Type B pancreatic cell (in vitro differentiated cells): Measurements from ENCODE around the gene MGRN1. TPM values are rescaled to one million over a fixed set of nuclear protein-coding genes. Genes with fewer than 3 reads are reported as not detected.
A peak's percentile ranks its signal among the peaks of the same experiment; 100 is the strongest.

ENCODE experiments used
- DNase-seq: peaks from one replicate; pipeline ENCODE4 v3.0.0; 2021; ENCODE audit warnings: mixed read lengths; ENCODE audit not compliant: unreplicated experiment; ENCODE audit errors: extremely low spot score
- H3K27ac Mint-ChIP-seq: 2 replicates; pipeline ENCODE4 v1.8.0; 2021; ENCODE audit warnings: mild to moderate bottlenecking, mixed read lengths
- H3K27me3 Mint-ChIP-seq: 2 replicates; pipeline ENCODE4 v1.8.0; 2021; ENCODE audit warnings: mixed read lengths
- H3K36me3 Mint-ChIP-seq: 2 replicates; pipeline ENCODE4 v1.8.0; 2021; ENCODE audit warnings: mixed read lengths
- H3K4me1 Mint-ChIP-seq: one replicate; pipeline ENCODE4 v1.8.0; 2021; ENCODE audit warnings: mixed read lengths; ENCODE audit not compliant: unreplicated experiment
- H3K4me3 Mint-ChIP-seq: 2 replicates; pipeline ENCODE4 v1.8.0; 2021; ENCODE audit warnings: mild to moderate bottlenecking, mixed read lengths
- H3K9me3 Mint-ChIP-seq: 2 replicates; pipeline ENCODE4 v1.8.0; 2021; ENCODE audit warnings: mixed read lengths
- long read RNA-seq: library from polyadenylated mRNA; unstranded; transcript quantifications from one replicate; pipeline ENCODE4 v2.0.0, GENCODE V29; 2020
- total RNA-seq: library from RNA; stranded (reverse); gene quantifications from 2 replicates; pipeline ENCODE4 v1.2.1, GENCODE V29; 2021; ENCODE audit warnings: low replicate concordance
- TF ChIP-seq, protein P1 (sequence below): fragments of 200-600 bp; sonication (generic); conservative IDR thresholded peaks from 2 replicates; pipeline ENCODE4 v1.5.0; 2021; ENCODE audit warnings: antibody characterized with exemption, mild to moderate bottlenecking

The MGRN1 gene
- 87.9 and 88.6 TPM in 2 replicates for total RNA-seq
- long read RNA-seq, partial matches to known transcripts, result 1 of 1 reads
- long read RNA-seq, other reads (novel, unspliced or antisense), result 0 of 1 reads

DNA sequence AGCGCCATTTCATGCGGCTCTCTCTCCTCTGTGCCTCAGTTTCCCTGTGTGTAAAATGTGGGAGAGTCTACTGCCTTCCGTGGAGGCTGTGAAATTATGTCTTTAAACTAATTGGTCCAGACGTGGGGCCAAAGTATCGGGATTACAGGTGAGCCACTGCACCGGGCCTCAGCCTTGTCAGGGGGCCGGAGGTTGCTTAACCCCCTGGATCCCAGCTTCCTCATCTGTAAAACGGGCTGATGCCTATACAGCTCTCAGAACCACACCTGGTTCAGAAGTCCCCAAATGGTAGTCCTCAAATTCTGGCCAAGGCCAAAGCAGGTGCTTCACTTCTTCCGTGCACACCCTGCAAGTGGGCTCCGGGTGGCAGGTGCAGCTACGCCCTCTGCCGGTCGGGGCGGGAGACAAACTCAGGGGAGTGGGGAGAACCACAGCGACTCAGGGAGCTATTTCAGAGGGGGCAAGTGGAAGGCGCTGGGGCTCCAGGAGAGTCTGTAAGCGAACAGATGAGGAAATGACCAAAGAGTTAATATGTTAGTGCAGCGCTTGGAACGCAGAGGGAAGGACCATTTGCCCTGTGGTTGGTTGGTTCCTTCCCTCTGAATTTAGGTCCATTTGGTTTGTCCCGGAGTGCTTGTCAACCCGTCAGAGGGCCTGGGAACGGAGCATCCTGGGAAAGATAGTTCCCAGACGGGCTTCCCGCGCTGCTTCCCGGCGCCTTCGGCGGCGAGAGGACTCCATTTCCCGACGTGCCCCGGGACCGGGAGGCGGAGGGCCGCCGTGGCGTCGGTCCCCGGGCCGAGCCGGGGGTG is at the start of gene MGRN1:
TSS of gene MGRN1 (plus strand) at position 812 of the 812 bp plus-strand sequence. CDS start 135 bp downstream, outside the sequence.
- H3K9me3 Mint-ChIP-seq, result no peaks in the 10 kb centered on the region
- peak; percentile 95 for DNase-seq
- peak within 1 kb of the TSS; percentile 98 for H3K27ac Mint-ChIP-seq
- no peaks in the 10 kb centered on the region for H3K27me3 Mint-ChIP-seq
- peaks cover 9% of the 10 kb centered on the region for H3K36me3 Mint-ChIP-seq
- H3K4me1 Mint-ChIP-seq, result peaks cover 24% of the 10 kb centered on the region
- peak within 1 kb of the TSS; percentile 100 for H3K4me3 Mint-ChIP-seq
- TF ChIP-seq, protein P1, sequence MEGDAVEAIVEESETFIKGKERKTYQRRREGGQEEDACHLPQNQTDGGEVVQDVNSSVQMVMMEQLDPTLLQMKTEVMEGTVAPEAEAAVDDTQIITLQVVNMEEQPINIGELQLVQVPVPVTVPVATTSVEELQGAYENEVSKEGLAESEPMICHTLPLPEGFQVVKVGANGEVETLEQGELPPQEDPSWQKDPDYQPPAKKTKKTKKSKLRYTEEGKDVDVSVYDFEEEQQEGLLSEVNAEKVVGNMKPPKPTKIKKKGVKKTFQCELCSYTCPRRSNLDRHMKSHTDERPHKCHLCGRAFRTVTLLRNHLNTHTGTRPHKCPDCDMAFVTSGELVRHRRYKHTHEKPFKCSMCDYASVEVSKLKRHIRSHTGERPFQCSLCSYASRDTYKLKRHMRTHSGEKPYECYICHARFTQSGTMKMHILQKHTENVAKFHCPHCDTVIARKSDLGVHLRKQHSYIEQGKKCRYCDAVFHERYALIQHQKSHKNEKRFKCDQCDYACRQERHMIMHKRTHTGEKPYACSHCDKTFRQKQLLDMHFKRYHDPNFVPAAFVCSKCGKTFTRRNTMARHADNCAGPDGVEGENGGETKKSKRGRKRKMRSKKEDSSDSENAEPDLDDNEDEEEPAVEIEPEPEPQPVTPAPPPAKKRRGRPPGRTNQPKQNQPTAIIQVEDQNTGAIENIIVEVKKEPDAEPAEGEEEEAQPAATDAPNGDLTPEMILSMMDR, result peak; percentile 99

DNA sequence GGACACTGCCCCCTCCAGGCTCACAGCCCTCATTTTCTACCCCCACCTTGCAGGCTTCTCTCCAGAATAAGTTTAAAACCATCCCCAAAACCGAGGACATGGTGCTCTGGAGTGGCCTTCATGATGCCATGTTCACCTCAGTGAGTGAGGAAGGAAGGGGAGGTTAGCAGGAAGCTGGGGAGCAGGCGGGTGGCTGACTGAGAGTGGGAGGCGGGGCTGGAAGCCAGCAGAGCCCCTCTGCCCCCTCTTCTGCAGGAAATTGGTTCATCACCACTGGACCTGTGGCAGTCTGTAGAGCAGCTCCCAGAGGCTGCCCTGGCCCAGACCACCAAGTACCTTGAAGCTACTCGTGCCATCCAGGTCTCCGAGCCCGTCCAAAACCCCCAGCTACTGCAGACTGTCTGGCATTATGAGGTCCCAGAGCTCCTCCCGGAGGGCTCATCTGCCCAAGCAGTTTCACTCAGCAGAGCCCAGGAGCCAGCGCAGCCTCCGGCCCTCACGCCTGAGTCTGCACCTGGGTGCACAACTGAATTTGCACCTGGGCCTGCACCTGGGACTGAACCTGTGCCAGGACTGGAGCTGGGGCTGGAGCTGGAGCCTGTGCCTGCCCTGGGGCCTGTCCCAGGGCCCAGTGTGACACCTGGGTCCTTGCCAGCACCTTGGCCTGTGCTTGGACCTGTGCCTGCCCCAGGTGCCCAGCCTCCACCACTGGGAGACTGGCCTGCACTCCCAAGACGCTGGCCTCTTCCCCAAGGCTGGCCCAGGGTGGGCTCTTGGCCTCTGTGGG is 49.5 kb upstream of the MGRN1 start:
- DNase-seq, result no peak
- TF ChIP-seq, protein P1, result no peak
- H3K4me3 Mint-ChIP-seq, result no peak overlapping the region
- H3K9me3 Mint-ChIP-seq, result no peaks in the 10 kb centered on the region
- H3K4me1 Mint-ChIP-seq, result no peaks in the 10 kb centered on the region
- H3K27ac Mint-ChIP-seq, result no peak overlapping the region
- H3K36me3 Mint-ChIP-seq, result no peaks in the 10 kb centered on the region
- H3K27me3 Mint-ChIP-seq, result no peaks in the 10 kb centered on the region

DNA sequence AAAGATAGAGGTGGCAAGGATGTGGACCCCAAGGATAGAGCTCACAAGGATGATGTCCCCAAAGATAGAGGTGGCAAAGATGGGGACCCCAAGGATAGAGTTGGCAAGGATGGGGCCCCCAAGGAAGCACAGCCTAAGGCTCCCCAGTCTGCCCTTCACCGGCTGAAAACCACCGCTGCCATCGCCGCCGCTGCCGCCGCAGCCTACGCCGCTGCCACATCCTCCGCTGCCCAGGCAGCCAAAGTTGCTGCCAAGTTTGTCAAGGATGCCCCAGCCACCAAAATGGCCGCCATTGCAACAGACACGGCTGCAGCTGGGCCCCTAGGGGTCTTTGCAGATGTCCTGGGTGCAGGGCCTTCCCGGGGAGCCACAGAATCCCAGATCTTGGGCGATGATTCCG is 48.6 kb upstream of the MGRN1 start:
- H3K4me1 Mint-ChIP-seq, result no peaks in the 10 kb centered on the region
- no peaks in the 10 kb centered on the region for H3K27me3 Mint-ChIP-seq
- TF ChIP-seq, protein P1, result no peak
- no peaks in the 10 kb centered on the region for H3K36me3 Mint-ChIP-seq
- H3K4me3 Mint-ChIP-seq, result no peak overlapping the region
- no peak overlapping the region for H3K27ac Mint-ChIP-seq
- H3K9me3 Mint-ChIP-seq, result no peaks in the 10 kb centered on the region
- no peak for DNase-seq

DNA sequence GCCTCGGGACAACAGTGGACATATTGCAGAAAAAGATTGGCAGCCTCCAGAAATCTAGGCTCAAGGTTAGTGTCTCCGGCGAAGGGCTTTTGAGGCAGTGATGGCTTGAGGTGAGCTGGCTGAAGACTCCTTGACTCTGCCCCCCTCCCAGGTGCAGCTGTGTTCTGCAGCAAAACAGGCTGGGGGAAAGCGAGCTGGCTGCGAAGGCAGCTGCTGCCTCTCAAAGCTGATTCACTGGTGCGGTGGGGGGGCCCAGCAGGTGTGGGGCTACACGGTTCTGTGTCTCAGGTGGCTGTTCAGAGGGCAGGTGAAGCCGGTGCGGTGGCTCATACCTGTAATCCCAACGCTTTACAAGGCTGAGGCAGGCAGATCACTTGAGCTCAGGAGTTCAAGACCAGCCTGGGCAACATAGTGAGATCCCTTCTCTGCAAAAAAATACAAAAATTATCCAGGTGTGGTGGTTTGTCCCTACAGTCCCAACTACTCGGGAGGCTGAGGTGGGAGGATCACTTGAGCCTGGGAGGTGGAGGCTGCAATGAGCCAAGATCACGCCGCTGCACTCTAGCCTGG is 45.6 kb upstream of the MGRN1 start:
- no peak overlapping the region for H3K27ac Mint-ChIP-seq
- no peak for DNase-seq
- no peaks in the 10 kb centered on the region for H3K27me3 Mint-ChIP-seq
- H3K9me3 Mint-ChIP-seq, result no peaks in the 10 kb centered on the region
- TF ChIP-seq, protein P1, result no peak
- no peak overlapping the region for H3K4me3 Mint-ChIP-seq
- H3K4me1 Mint-ChIP-seq, result no peaks in the 10 kb centered on the region
- no peaks in the 10 kb centered on the region for H3K36me3 Mint-ChIP-seq

DNA sequence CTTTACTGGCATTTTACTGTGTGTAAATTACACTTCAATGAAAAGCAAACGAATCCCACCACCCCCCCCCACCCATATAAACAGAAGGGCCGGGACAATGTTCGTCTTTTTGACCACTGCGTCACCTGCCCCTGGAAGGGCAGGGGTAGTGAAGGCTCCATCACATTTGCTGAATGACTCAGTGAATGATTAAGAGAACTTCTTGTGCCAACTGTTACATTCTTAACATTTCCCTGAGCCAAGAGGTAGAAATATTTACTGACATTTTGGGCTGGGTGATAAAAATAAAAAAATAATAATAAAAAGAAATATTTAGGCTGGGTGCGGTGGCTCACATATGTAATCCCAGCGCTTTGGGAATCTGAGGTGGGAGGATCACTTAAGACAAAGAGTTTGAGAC is 44.4 kb upstream of the MGRN1 start:
- TF ChIP-seq, protein P1, result no peak
- Mint-ChIP-seq H3K9me3 (no peaks in the 10 kb centered on the region), H3K4me3 (no peak overlapping the region), H3K36me3 (no peaks in the 10 kb centered on the region), H3K27ac (no peak overlapping the region), H3K27me3 (no peaks in the 10 kb centered on the region), H3K4me1 (no peaks in the 10 kb centered on the region)
- DNase-seq, result no peak
